Activated naive CD4-positive, alpha-beta T cell treated with anti-CD3 and anti-CD28 coated beads, Interleukin-2, amount 10 ng/mL, durations not matched to agents 7 days and 5 days (primary cell): Measurements from ENCODE around the gene KCNA2.

Experiments
- CTCF ChIA-PET: fragments of 350-600 bp; sonication (Branson Sonifier 250); formaldehyde crosslinking; loops from one replicate; lab custom pipeline; 2021; ENCODE audit warnings: antibody characterized with exemption; lab: Charles Lee
- DNase-seq: peaks from one replicate; pipeline ENCODE4 v3.0.0-alpha.2; 2020
- H3K27ac Mint-ChIP-seq: one replicate; pipeline ENCODE4 v1.8.0; 2021; ENCODE audit warnings: mild to moderate bottlenecking, moderate library complexity, mixed read lengths
- H3K27me3 Mint-ChIP-seq: one replicate; pipeline ENCODE4 v1.8.0; 2021; ENCODE audit warnings: mild to moderate bottlenecking, mixed read lengths
- H3K36me3 Mint-ChIP-seq: one replicate; pipeline ENCODE4 v1.8.0; 2021; ENCODE audit warnings: mixed read lengths
- H3K4me1 Mint-ChIP-seq: one replicate; pipeline ENCODE4 v1.8.0; 2021; ENCODE audit warnings: mixed read lengths
- H3K4me3 Mint-ChIP-seq: one replicate; pipeline ENCODE4 v1.8.0; 2021; ENCODE audit warnings: mild to moderate bottlenecking, moderate library complexity, mixed read lengths
- H3K9me3 Mint-ChIP-seq: one replicate; pipeline ENCODE4 v1.8.0; 2021; ENCODE audit warnings: mixed read lengths

KCNA2 gene

DNA sequence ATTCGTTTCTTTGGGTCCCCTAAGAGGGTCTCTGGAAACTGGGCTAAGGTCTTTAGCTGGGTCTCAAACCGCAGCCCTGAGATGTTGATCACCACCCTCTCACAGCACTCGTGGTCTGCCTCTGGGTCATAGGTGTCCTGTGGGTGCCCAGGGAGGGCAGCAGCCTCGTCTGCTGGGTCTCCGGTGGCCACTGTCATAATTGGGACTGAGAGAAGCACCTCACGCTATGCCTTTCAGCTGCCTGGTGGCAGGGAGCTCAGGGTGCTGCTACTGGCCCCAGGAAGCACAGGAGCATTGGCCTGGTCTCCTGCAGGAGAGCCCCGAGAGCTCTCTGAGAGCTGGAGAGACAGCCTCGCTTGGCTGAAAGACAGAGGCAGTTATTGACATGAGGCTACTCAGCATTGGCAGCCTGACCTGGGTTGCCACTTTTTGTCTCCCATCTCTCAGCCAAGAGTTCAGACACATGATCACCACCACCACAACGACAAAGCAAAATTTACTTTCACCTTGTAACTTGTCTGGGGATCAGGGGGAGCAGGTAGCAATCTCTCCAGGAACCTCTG is 1.5 kb downstream of the KCNA2 start:
- Mint-ChIP-seq H3K27me3 (peaks cover 64% of the 10 kb centered on the region), H3K9me3 (no peaks in the 10 kb centered on the region), H3K27ac (no peak overlapping the region), H3K4me1 (peaks cover 17% of the 10 kb centered on the region), H3K4me3 (no peak overlapping the region), H3K36me3 (no peaks in the 10 kb centered on the region)
- CTCF ChIA-PET, result interaction anchor here (1.0 to 2.2 kb wide), 2 partner anchors 9 to 179 kb away, joined by 4 to 7 read pairs; no protein-coding TSS in a partner anchor
- no peak for DNase-seq

DNA sequence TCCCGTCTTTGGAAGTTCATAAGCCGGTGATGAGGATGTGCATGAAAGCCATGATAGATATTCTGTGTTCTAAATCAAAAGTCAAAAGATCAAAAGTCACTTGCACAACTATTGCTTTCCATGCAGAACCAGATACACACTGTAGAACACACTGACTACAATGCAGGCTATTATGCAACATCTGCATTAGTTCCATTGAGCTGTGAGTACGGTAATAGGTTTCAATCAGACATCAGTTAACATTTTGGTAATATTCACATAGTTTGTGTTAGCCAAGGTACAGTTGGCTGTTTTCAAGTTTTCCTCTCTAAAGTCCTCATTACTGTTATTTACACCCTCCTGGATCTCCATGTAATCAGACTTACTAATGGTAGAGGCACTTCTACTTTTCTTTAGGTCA is 3.1 kb downstream of the KCNA2 start:
- H3K27ac Mint-ChIP-seq, result no peak overlapping the region
- DNase-seq, result no peak
- H3K27me3 Mint-ChIP-seq, result peaks cover 55% of the 10 kb centered on the region
- no peak overlapping the region for H3K4me3 Mint-ChIP-seq
- H3K4me1 Mint-ChIP-seq, result peaks cover 14% of the 10 kb centered on the region
- CTCF ChIA-PET, result no interaction called here
- no peaks in the 10 kb centered on the region for H3K9me3 Mint-ChIP-seq
- no peaks in the 10 kb centered on the region for H3K36me3 Mint-ChIP-seq

DNA sequence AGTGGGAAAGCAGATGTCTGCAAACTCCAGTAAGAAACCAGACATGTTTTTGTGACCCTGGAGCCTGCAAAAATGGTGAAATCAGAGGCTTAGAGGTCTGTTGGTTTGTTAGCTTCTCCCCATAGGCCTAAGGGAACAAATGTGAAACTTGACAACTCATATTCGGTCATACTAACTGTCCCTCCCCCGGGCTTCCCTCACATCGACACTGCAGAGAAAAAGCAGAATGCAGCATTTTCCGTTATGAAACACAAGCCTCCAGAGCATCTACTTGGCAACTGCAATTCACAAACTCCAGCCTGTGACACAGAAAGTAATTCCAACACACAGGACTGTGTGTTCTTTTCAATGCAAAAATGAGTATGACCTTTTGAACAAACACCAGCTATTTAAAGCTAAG is 3.7 kb downstream of the KCNA2 start:
- Mint-ChIP-seq H3K27ac (no peak overlapping the region), H3K9me3 (no peaks in the 10 kb centered on the region), H3K36me3 (no peaks in the 10 kb centered on the region), H3K27me3 (peaks cover 49% of the 10 kb centered on the region), H3K4me1 (peaks cover 11% of the 10 kb centered on the region), H3K4me3 (no peak overlapping the region)
- CTCF ChIA-PET, result no interaction called here
- no peak for DNase-seq

DNA sequence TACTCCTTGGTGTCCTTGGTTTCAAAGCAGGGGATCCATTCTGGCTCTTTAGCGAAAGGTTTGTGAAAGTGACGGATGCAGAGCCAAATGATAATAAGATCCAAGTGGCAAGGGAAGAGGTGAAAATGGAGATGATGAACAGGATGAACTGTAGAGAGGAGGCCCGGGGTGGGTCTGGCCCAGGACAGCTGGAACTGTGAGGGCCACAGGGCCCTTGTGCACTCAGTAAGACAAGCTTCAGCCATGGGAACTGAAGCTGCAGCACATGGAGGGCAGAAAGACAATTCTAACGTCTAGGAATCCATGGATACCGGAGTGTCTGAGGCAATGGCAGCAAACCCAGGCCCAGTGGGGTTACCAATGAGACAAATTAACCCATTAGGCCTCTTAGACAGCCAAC is 4.8 kb downstream of the KCNA2 start:
- no peaks in the 10 kb centered on the region for H3K36me3 Mint-ChIP-seq
- CTCF ChIA-PET, result no interaction called here
- H3K4me1 Mint-ChIP-seq, result peaks cover 4% of the 10 kb centered on the region
- no peaks in the 10 kb centered on the region for H3K9me3 Mint-ChIP-seq
- H3K27me3 Mint-ChIP-seq, result peaks cover 42% of the 10 kb centered on the region
- DNase-seq, result no peak
- no peak overlapping the region for H3K27ac Mint-ChIP-seq
- no peak overlapping the region for H3K4me3 Mint-ChIP-seq

DNA sequence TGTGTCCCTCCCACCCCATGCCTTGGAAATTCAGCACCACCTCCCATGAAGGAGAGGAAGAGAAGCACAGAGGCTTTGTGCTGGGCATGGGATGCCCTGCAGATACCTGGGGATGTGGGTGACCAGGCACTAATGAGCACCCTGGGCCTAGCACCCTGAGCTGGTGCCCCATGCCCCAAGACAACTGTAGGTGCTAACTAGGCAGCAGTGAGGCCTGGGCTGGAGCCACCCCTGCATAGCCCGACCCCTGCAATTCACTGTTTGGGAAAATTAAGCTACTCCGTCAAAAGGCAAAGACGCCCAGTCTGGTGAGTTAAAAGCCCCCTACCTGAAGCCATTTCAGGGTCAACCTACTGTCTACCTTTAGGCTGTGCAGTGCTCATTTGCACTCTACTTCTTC is 5.4 kb downstream of the KCNA2 start:
- CTCF ChIA-PET, result no interaction called here
- no peak for DNase-seq
- no peak overlapping the region for H3K27ac Mint-ChIP-seq

DNA sequence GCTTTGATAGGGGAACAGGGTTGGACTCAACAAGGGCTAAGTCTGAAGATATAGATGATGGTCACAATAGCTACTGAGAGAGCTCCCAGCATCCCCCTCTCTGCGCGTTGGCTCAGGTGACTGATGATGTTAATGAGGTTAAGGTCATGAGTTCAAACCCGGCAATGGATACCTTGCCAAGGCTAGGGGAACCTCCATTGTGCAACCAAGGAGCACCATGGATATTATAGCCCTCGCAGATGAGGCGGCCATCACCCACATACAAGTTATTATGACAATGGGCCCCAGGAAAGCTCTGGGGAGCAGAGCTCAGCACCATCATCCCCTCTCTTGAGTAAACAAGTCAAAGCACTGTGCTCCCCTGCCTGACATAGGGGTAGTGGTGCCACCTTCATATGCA is 8.2 kb downstream of the KCNA2 start:
- CTCF ChIA-PET, result interaction anchor here (1.2 kb wide), 1 partner anchor 102 kb away, joined by 4 read pairs; no protein-coding TSS in a partner anchor
- Mint-ChIP-seq H3K27ac (no peak overlapping the region), H3K36me3 (no peaks in the 10 kb centered on the region), H3K4me1 (peaks cover 6% of the 10 kb centered on the region), H3K27me3 (peaks cover 24% of the 10 kb centered on the region), H3K4me3 (no peak overlapping the region), H3K9me3 (no peaks in the 10 kb centered on the region)
- DNase-seq, result no peak

More for the DNA sequence above, 5.4 kb downstream of the KCNA2 start:
- no peaks in the 10 kb centered on the region for H3K9me3 Mint-ChIP-seq
- no peaks in the 10 kb centered on the region for H3K4me1 Mint-ChIP-seq
- H3K36me3 Mint-ChIP-seq, result no peaks in the 10 kb centered on the region
- no peak overlapping the region for H3K4me3 Mint-ChIP-seq
- peaks cover 39% of the 10 kb centered on the region for H3K27me3 Mint-ChIP-seq

DNA sequence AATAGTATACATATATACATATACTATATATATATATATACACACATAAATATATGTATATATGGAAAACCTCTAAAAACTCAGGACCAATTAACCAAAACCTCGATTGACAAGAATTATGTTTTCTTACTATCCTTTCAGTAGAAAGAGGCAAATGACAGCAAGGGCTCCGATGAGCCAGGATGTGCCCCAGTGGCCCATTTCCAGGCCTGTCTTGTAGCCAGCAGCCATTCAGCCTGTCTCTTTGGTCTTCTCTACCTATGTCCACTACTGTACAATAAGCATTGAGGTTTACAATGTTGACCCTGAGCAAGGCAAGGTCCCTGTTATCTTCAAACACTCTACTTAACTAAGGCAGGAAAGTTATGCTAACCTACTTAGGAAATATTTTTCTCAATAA is 9.8 kb downstream of the KCNA2 start:
- H3K36me3 Mint-ChIP-seq, result no peaks in the 10 kb centered on the region
- no peak for DNase-seq
- H3K27ac Mint-ChIP-seq, result no peak overlapping the region
- no peaks in the 10 kb centered on the region for H3K9me3 Mint-ChIP-seq
- H3K4me3 Mint-ChIP-seq, result no peak overlapping the region
- H3K27me3 Mint-ChIP-seq, result peaks cover 29% of the 10 kb centered on the region
- H3K4me1 Mint-ChIP-seq, result peaks cover 12% of the 10 kb centered on the region
- CTCF ChIA-PET, result interaction anchor here (0.8 kb wide), 1 partner anchor 188 kb away, joined by 5 read pairs; no protein-coding TSS in a partner anchor

DNA sequence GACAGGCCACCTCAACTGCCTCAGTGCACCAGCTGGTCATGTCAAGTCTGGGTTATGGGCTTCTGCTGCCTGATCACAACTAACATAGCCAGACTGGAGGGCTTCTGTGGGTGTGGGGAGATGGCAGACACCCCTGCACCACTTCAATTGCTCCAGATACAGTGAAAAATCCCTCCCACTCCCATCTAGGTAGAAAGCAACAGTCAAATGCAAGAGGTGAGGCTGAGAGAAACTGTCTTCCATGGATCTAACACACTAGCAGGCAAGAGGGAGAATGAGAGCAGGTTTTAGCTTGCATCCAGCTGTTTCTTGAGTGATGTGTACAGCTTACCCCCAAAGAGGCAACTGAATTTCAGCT is 10.8 kb downstream of the KCNA2 start:
- no peaks in the 10 kb centered on the region for H3K9me3 Mint-ChIP-seq
- H3K36me3 Mint-ChIP-seq, result no peaks in the 10 kb centered on the region
- CTCF ChIA-PET, result interaction anchor here (0.8 to 1.2 kb wide), 2 partner anchors 40 to 189 kb away, joined by 3 to 5 read pairs; no protein-coding TSS in a partner anchor
- no peak overlapping the region for H3K4me3 Mint-ChIP-seq
- peaks cover 39% of the 10 kb centered on the region for H3K27me3 Mint-ChIP-seq
- peaks cover 12% of the 10 kb centered on the region for H3K4me1 Mint-ChIP-seq
- DNase-seq, result no peak
- no peak overlapping the region for H3K27ac Mint-ChIP-seq

DNA sequence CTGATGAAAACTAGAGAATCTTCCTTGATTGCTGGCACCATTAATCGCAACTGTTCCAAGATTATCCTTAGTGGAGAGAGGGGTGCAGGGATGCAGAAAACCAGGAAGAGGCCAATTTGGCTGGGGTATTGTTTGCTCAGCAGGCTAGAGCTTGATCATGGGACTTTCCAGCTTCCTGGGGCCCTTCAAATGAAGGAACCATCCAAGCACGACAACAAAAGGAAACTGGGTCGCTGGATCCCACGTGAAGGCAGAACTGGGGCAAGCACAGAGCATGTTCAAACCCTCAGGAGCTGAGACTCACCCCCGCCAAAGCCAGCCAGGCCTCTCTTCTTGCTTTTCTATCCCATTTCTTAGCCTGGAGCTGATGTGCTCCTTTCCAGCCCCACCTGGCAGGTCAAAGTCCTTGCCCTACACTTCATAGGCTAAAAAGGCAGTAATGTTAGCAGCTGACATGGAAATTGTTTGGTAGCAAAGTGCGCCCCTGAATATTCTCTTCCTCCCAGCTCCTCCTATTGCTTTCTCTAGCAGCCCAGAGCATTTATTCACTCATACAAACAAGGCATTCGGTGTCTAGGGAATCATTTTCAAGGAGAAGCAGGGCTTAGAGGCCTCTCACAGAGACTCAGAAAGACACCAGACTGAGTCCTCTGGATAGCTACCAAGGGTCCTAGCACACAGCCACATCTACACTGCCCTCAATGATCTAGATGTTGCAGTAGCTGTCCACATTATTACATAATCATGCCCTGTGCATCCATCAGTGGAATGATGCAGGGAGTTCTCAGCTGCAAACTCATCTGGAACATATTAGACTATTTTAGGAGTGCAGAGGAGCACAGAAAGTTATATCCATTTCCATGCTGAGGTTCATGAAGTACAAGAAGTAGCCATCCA is 11.5 kb downstream of the KCNA2 start:
- Mint-ChIP-seq H3K9me3 (no peaks in the 10 kb centered on the region), H3K27me3 (peaks cover 39% of the 10 kb centered on the region)
- CTCF ChIA-PET, result interaction anchor here (1.1 to 1.2 kb wide), 2 partner anchors 39 to 171 kb away, joined by 3 read pairs; no protein-coding TSS in a partner anchor

DNA sequence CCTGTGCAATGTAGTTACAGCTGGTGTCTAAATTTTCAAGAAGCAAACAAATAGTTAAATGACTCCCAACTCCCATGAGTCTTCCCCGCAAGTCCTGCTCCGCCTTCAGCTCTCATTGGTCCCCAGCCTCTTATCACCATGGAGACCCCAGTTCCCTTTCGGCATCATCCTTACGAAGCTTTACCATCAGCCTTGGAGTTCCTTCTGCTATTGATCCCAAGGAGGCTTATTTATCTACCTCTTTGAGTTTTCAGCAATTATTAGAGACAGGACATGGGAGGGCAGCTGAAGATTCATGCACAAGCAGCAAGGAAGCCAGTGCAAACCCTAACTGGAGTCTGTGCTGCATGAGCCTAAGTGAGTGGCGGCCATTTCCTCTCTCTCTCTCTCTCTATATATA is 12.3 kb downstream of the KCNA2 start:
- Mint-ChIP-seq H3K36me3 (no peaks in the 10 kb centered on the region), H3K27me3 (peaks cover 41% of the 10 kb centered on the region), H3K4me1 (peaks cover 12% of the 10 kb centered on the region), H3K9me3 (no peaks in the 10 kb centered on the region), H3K27ac (no peak overlapping the region), H3K4me3 (no peak overlapping the region)
- CTCF ChIA-PET, result interaction anchor here (1.0 to 1.2 kb wide), 3 partner anchors 25 to 172 kb away, joined by 3 to 4 read pairs (median 3); no protein-coding TSS in a partner anchor
- DNase-seq, result no peak

More for the DNA sequence above, 11.5 kb downstream of the KCNA2 start:
- DNase-seq, result no peak
- no peak overlapping the region for H3K27ac Mint-ChIP-seq
- H3K4me1 Mint-ChIP-seq, result peaks cover 12% of the 10 kb centered on the region
- H3K4me3 Mint-ChIP-seq, result no peak overlapping the region
- H3K36me3 Mint-ChIP-seq, result no peaks in the 10 kb centered on the region

DNA sequence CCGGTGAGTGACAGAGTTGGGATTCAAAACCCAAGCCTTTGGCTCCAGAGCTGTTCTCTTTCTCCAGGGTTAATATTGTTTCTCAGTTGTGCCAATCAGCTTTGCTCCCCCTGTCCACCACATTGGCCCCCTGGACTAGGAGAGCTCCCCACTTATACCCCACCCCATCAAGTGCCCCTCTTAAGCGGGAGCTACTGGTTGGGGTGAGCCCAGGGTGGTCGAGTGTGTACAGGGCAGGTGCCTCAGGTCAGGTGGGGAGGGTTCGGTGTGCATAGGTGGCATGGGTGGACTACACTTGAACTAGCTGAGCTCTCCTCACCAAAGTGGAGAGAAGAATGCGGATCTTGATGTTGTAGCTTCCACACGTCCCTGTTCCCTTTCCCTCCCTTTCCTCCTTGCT is 14.2 kb downstream of the KCNA2 start:
- Mint-ChIP-seq H3K4me1 (peaks cover 12% of the 10 kb centered on the region), H3K36me3 (no peaks in the 10 kb centered on the region), H3K4me3 (no peak overlapping the region), H3K27me3 (peaks cover 48% of the 10 kb centered on the region), H3K9me3 (no peaks in the 10 kb centered on the region), H3K27ac (no peak overlapping the region)
- CTCF ChIA-PET, result no interaction called here
- DNase-seq, result no peak

DNA sequence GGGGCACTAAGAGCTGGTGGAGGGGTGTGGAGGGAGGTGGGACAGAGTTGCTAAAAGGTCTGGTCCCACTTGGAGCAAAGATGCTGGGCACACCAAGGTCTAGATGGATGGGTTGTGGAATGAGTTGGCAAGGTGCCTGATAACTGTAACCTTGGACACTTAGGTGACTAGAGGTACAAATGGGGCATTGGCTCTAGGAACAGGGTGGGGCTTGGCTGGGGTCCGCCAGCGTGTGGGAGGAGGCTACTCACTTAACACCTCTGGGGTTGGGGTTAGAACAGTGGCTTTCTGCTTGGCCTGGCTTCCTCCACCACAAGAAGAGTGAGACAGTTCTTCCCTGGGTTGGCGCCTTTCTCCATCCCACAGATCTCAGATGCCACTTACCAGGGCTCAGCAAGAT is 17.2 kb downstream of the KCNA2 start:
- DNase-seq, result no peak
- CTCF ChIA-PET, result interaction anchor here (1.2 kb wide), 1 partner anchor 31 kb away, joined by 3 read pairs; no protein-coding TSS in a partner anchor
- Mint-ChIP-seq H3K36me3 (no peaks in the 10 kb centered on the region), H3K27me3 (peaks cover 44% of the 10 kb centered on the region), H3K9me3 (no peaks in the 10 kb centered on the region), H3K4me3 (no peak overlapping the region), H3K4me1 (peaks cover 11% of the 10 kb centered on the region), H3K27ac (no peak overlapping the region)

DNA sequence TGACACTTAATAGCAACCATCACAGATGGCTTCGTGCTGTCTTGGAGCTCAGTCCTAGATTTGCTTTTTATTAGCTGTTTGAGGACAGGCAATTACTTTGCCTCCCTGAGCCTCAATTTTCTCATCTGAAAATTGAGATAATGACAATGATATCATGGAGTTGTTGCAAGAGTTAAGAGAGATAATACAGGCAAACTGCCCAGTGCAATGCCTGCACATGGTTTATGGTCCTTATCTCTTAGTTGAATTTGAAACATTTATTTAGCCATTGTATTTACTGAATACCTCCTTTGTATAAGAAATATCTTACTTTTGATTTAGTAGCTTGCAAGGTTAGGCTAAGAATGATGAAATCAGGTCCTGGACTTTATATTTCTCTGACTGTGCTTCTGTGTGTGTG is 17.7 kb downstream of the KCNA2 start:
- CTCF ChIA-PET, result interaction anchor here (1.2 kb wide), 1 partner anchor 31 kb away, joined by 3 read pairs; no protein-coding TSS in a partner anchor
- no peaks in the 10 kb centered on the region for H3K9me3 Mint-ChIP-seq
- no peak for DNase-seq
- H3K4me3 Mint-ChIP-seq, result no peak overlapping the region
- H3K4me1 Mint-ChIP-seq, result peaks cover 7% of the 10 kb centered on the region
- H3K27ac Mint-ChIP-seq, result no peak overlapping the region
- H3K36me3 Mint-ChIP-seq, result no peaks in the 10 kb centered on the region
- H3K27me3 Mint-ChIP-seq, result peaks cover 49% of the 10 kb centered on the region

DNA sequence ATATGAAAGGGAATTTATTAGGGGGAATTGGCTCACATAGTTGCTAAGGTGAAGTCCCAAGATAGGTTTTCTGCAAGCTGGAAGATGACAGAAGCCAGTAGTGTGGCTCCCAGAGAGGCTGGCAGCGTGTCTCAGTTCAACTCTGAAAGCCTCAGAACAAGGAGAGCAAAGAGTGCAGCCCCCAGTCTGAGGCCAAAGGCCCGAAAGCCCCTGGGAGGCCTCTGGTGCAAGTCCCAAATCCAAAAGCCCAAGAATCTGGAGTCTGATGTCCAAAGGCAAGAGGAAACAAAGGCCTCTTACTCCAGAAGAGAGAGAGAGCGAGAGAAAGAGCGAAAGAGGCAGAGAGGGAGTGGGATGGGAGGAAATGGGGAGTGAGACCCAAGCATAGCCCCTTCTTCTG is 18.3 kb downstream of the KCNA2 start:
- H3K36me3 Mint-ChIP-seq, result no peaks in the 10 kb centered on the region
- H3K4me3 Mint-ChIP-seq, result no peak overlapping the region
- no peaks in the 10 kb centered on the region for H3K9me3 Mint-ChIP-seq
- H3K4me1 Mint-ChIP-seq, result peaks cover 5% of the 10 kb centered on the region
- H3K27me3 Mint-ChIP-seq, result peaks cover 49% of the 10 kb centered on the region
- DNase-seq, result no peak
- H3K27ac Mint-ChIP-seq, result no peak overlapping the region
- CTCF ChIA-PET, result no interaction called here
